Immature natural killer cell (primary cell): ENCODE data around the gene CYP2E1. TPM values are rescaled to one million over a fixed set of nuclear protein-coding genes. Genes with fewer than 3 reads are reported as not detected.
"Not testable (repeated sequence)": the region's sequence is repeated elsewhere in the genome, so short reads cannot be mapped to it uniquely, and the experiment has no call there.

Experiments
- DNase-seq, 3 donors: peaks; one replicate each; pipeline ENCODE4 v3.0.0; 2022; ENCODE audit warnings: mixed read lengths in 1 of 3
- H3K27ac Mint-ChIP-seq, 6 donors: one replicate each; pipeline ENCODE4 v1.8.0; 2020; ENCODE audit warnings: mixed read lengths in 6 of 6, mild to moderate bottlenecking in 5 of 6, inconsistent platforms in 4 of 6, moderate library complexity in 3 of 6
- H3K27me3 Mint-ChIP-seq, 3 donors: one replicate each; pipeline ENCODE4 v1.8.0; 2020 to 2021; ENCODE audit warnings: low read depth in 3 of 3, mild to moderate bottlenecking in 3 of 3, mixed read lengths in 3 of 3, moderate library complexity in 3 of 3, inconsistent platforms in 1 of 3
- H3K36me3 Mint-ChIP-seq, 3 donors: one replicate each; pipeline ENCODE4 v1.8.0; 2020; ENCODE audit warnings: mixed read lengths in 3 of 3, inconsistent platforms in 2 of 3, mild to moderate bottlenecking in 2 of 3
- H3K4me1 Mint-ChIP-seq, 2 donors: one replicate each; pipeline ENCODE4 v1.8.0; 2020; ENCODE audit warnings: inconsistent platforms in 2 of 2, mild to moderate bottlenecking in 2 of 2, mixed read lengths in 2 of 2, moderate library complexity in 1 of 2
- H3K4me3 Mint-ChIP-seq, 5 donors: one replicate each; pipeline ENCODE4 v1.8.0; 2020; ENCODE audit warnings: mild to moderate bottlenecking in 5 of 5, mixed read lengths in 5 of 5, inconsistent platforms in 3 of 5, moderate library complexity in 3 of 5
- H3K9me3 Mint-ChIP-seq, 6 donors: one replicate each; pipeline ENCODE4 v1.8.0; 2020; ENCODE audit warnings: mild to moderate bottlenecking in 6 of 6, mixed read lengths in 6 of 6, inconsistent platforms in 4 of 6, moderate library complexity in 3 of 6
- polyA plus RNA-seq, 3 donors: library from polyadenylated mRNA; unstranded; fragments of 300-500 nt; fragmentation: Illumina TruSeq; gene quantifications; one replicate each; pipeline ENCODE4 v1.2.3, GENCODE V29; 2021

The CYP2E1 gene
- polyA plus RNA-seq, 3 donors from 2014 or later = 0.18 to 1.5 TPM; not detected in 1

DNA sequence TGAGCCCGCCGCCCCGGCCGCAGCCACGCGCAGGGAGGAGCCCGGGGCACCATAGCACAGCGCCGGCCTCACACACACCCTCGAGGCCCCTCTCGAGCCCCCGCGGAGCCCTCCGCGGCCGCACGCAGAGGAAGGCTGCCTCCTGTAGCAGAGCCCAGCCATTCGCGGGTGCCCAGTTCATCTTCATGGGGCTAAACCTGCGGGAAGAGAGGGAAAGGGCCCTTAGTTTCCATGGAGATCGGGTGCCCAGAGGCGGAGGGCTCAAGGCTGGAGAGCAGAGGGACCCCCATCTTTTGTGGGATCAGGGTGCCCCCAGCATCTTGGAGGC, 41.1 kb downstream of the CYP2E1 start:
- peaks cover under 1 to 7% (median 6%) of the 10 kb centered on the region in 6 donors for H3K9me3 Mint-ChIP-seq
- DNase-seq = no peak
- H3K4me1 Mint-ChIP-seq = no peaks in the 10 kb centered on the region
- H3K27ac Mint-ChIP-seq = no peak overlapping the region
- peaks cover 0 to 5% (median 0%) of the 10 kb centered on the region in 3 donors for H3K36me3 Mint-ChIP-seq
- H3K27me3 Mint-ChIP-seq = peaks cover 4 to 10% (median 8%) of the 10 kb centered on the region in 3 donors
- H3K4me3 Mint-ChIP-seq = no peak overlapping the region

DNA sequence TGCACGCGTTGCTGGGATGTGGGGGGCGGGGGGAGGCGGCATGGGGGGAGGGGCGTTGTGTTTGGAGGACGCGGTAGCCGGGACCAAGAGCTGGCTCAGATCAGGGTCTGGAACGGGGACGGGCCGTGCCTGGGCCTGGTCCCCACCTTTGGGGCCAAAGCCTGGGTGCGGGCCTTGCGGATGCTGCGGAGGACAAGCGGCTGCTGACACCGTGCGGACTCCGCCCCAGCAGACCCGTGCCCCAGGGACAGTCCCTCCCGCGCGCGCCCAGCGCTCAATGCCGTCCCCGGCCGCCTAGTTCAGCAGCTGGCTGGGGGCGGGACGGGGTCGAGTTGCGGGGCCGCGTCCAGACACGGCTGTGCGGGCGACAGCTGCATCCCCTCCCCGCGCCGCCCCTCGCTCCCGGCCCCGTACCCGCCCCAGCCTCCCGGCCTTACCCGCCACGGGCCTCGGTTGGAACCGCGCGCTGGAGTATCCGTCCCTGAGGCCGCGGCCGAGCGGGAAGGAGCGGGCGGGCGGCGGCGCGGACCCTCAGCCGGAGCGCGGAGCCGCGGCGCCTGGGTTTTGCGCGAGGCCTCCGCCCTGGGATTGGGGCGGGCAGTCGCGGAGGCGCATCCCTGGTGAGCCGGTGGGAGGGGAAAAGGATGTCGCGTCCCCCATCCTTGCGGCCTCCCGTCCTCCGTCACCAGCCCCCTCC, 41.8 kb downstream of the CYP2E1 start:
- H3K27ac Mint-ChIP-seq, H3K4me1 Mint-ChIP-seq, DNase-seq, H3K4me3 Mint-ChIP-seq, H3K27me3 Mint-ChIP-seq, H3K36me3 Mint-ChIP-seq: not testable (repeated sequence)
- H3K9me3 Mint-ChIP-seq = peaks cover 4 to 13% (median 11%) of the 10 kb centered on the region in 6 donors

GRCh38 chr10:133569801-133570200, 42.6 kb downstream of the CYP2E1 start:
- not testable (repeated sequence) for DNase-seq, H3K27me3 Mint-ChIP-seq, H3K4me1 Mint-ChIP-seq, H3K36me3 Mint-ChIP-seq, H3K4me3 Mint-ChIP-seq, H3K27ac Mint-ChIP-seq
- H3K9me3 Mint-ChIP-seq = peaks cover 4 to 13% (median 11%) of the 10 kb centered on the region in 6 donors

DNA sequence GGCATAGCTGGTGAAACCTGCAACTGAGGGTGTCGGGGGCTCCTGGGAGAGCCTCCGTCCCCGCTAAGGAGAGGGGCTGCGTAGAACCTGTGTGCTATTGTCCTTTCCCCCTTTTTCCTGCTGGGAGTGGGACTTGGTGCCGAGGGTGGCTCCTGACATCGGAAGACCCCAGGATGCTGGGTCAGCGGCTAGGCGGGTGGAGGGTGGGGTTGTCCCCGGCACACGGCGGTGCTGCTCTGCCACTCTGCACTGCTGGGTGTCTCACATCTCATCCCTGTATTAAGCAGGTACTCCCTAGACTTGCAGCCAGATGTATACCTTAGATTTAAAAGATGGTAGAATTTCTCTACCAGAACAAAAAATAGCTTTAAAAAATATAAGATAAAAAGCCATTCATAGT, 44.9 kb downstream of the CYP2E1 start:
- not testable (repeated sequence) for DNase-seq, H3K27me3 Mint-ChIP-seq, H3K27ac Mint-ChIP-seq, H3K36me3 Mint-ChIP-seq, H3K4me1 Mint-ChIP-seq, H3K4me3 Mint-ChIP-seq
- peaks cover 4 to 13% (median 11%) of the 10 kb centered on the region in 6 donors for H3K9me3 Mint-ChIP-seq

- H3K36me3 Mint-ChIP-seq, DNase-seq, H3K4me3 Mint-ChIP-seq, H3K27ac Mint-ChIP-seq, H3K4me1 Mint-ChIP-seq, H3K27me3 Mint-ChIP-seq: not testable (repeated sequence)
- H3K9me3 Mint-ChIP-seq = peaks cover 4 to 13% (median 10%) of the 10 kb centered on the region in 6 donors
These were observed 46.3 kb downstream of the CYP2E1 start for GRCh38 chr10:133573460-133573859.

GRCh38 chr10:133577037-133577436, 49.9 kb downstream of the CYP2E1 start:
- not testable (repeated sequence) for H3K4me1 Mint-ChIP-seq, H3K4me3 Mint-ChIP-seq, DNase-seq, H3K27ac Mint-ChIP-seq, H3K36me3 Mint-ChIP-seq, H3K27me3 Mint-ChIP-seq
- peaks cover 4 to 13% (median 12%) of the 10 kb centered on the region in 6 donors for H3K9me3 Mint-ChIP-seq

Other genes starting within 250 kb of the CYP2E1 start
- gene TUBGCP2, start 218.5 kb upstream of the CYP2E1 start, polyA plus RNA-seq = 10 to 100 TPM; 11.0 to 44.3 (median 27.5) TPM
- gene ZNF511, start 218.4 kb upstream of the CYP2E1 start, polyA plus RNA-seq = 10 to 100 TPM; 73.2 to 90.2 (median 88.0) TPM
- not detected for gene CALY, start 190.5 kb upstream of the CYP2E1 start, polyA plus RNA-seq
- gene PRAP1, start 180.0 kb upstream of the CYP2E1 start, polyA plus RNA-seq = not detected
- 10 to 100 TPM; 12.3 to 28.7 (median 17.5) TPM for gene FUOM, start 169.3 kb upstream of the CYP2E1 start, polyA plus RNA-seq
- 100 to 1,000 TPM in 2 of 3 donors, 10 to 100 TPM in 1; 91.2 to 134 (median 118) TPM for gene ECHS1, start 154.0 kb upstream of the CYP2E1 start, polyA plus RNA-seq
- 10 to 100 TPM; 10.5 to 13.0 (median 11.0) TPM for gene PAOX, start 148.1 kb upstream of the CYP2E1 start, polyA plus RNA-seq
- gene MTG1, start 133.2 kb upstream of the CYP2E1 start, polyA plus RNA-seq = 10 to 100 TPM; 45.5 to 60.3 (median 58.3) TPM
- under 1 TPM in 2 of 3 donors, not detected in 1; 0.30 to 0.37 TPM for gene SPRN, start 102.7 kb upstream of the CYP2E1 start, polyA plus RNA-seq
- under 1 TPM in 2 of 3 donors, not detected in 1; 0.20 to 0.74 TPM for gene SCART1, start 73.4 kb upstream of the CYP2E1 start, polyA plus RNA-seq
- gene SYCE1, start 38.2 kb downstream of the CYP2E1 start, polyA plus RNA-seq = under 1 TPM in 2 of 3 donors, not detected in 1; 0.25 to 0.48 TPM
- not detected for gene FRG2B, start 99.4 kb downstream of the CYP2E1 start, polyA plus RNA-seq